Measurements from ENCODE around the gene HUNK.

DNA sequence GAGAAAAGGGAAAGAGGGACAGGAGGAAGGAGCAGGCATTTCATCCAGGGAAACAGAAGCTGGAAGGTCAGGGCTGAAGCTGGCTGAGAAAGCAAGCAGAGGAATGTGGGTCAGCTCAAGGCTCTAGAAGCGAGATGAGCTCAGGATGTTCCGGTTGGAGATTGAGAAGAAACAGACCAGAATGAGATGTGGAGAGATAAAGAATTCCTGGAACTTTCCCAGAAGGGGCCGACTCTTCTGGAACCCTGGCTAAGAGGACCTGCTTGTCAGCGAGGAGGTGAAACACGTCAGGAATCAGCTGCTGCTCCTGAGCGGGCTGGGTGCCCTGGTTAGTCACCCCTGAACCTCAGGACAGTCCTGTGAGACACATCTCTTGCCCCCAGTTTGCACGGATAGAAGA is 75.9 kb downstream of the HUNK start:
- TF ChIP-seq CHD2 (IDR thresholded peaks at IDR 0.05; ENCODE audit: low read length) = no peak
- TF ChIP-seq BRCA1 (IDR thresholded peaks at IDR 0.05; ENCODE audit: low read depth, low read length) = no peak
- no peak for TF ChIP-seq RFX5 (IDR thresholded peaks at IDR 0.05; ENCODE audit: borderline replicate concordance, low read depth, low read length)
- TF ChIP-seq EZH2 (IDR thresholded peaks at IDR 0.05; ENCODE audit: low read depth, low read length, severe bottlenecking) = no peak
- TF ChIP-seq BCL11A (IDR thresholded peaks at IDR 0.05; ENCODE audit: low read depth in 2 of 2, low read length in 2 of 2) = no peak
- no peak for TF ChIP-seq TEAD4 (IDR thresholded peaks at IDR 0.05; ENCODE audit: low read depth, low read length)
